Measurements from ENCODE around the gene RUNX1.

RUNX1 gene

DNA sequence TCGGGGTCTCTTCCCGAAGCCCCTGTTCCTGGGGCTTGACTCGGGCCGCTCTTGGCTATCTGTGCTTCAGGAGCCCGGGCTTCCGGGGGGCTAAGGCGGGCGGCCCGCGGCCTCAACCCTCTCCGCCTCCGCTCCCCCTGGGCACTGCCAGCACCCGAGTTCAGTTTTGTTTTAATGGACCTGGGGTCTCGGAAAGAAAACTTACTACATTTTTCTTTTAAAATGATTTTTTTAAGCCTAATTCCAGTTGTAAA, 158.7 kb downstream of the RUNX1 start:
- no peak for TF ChIP-seq CTCF (IDR thresholded peaks at IDR 0.05; ENCODE audit: poor library complexity, severe bottlenecking)
- peak overlapping the region; percentile 99 for H3K27ac ChIP-seq (ENCODE audit: poor library complexity, severe bottlenecking)
- DNase-seq (ENCODE audit: low spot score) (no peak), ATAC-seq (ENCODE audit: low read depth) (no peak)
- no peaks in the 10 kb centered on the region for H3K4me1 ChIP-seq (ENCODE audit: insufficient read depth, poor library complexity, severe bottlenecking)
- peaks cover 15% of the 10 kb centered on the region for H3K36me3 ChIP-seq (ENCODE audit: low read depth)
- H3K9me3 ChIP-seq (ENCODE audit: severe bottlenecking): no peaks in the 10 kb centered on the region
- peak overlapping the region; percentile 84 for H3K4me3 ChIP-seq (ENCODE audit: severe bottlenecking)
- H3K27me3 ChIP-seq (ENCODE audit: insufficient read depth, poor library complexity, severe bottlenecking): no peaks in the 10 kb centered on the region

- no peaks in the 10 kb centered on the region for H3K4me1 ChIP-seq (ENCODE audit: insufficient read depth, poor library complexity, severe bottlenecking)
- peak; percentile 97 for TF ChIP-seq CTCF (IDR thresholded peaks at IDR 0.05; ENCODE audit: poor library complexity, severe bottlenecking)
- ATAC-seq (ENCODE audit: low read depth) (peak; percentile 53), DNase-seq (ENCODE audit: low spot score) (peak; percentile 82)
- peak overlapping the region; percentile 99 for H3K27ac ChIP-seq (ENCODE audit: poor library complexity, severe bottlenecking)
- H3K36me3 ChIP-seq (ENCODE audit: low read depth): peaks cover 20% of the 10 kb centered on the region
- no peaks in the 10 kb centered on the region for H3K9me3 ChIP-seq (ENCODE audit: severe bottlenecking)
- no peaks in the 10 kb centered on the region for H3K27me3 ChIP-seq (ENCODE audit: insufficient read depth, poor library complexity, severe bottlenecking)
- H3K4me3 ChIP-seq (ENCODE audit: severe bottlenecking): peak overlapping the region; percentile 84
These were observed 159.2 kb downstream of the RUNX1 start for GRCh38 chr21:34889676-34890469.

- H3K9me3 ChIP-seq (ENCODE audit: severe bottlenecking): no peaks in the 10 kb centered on the region
- no peaks in the 10 kb centered on the region for H3K27me3 ChIP-seq (ENCODE audit: insufficient read depth, poor library complexity, severe bottlenecking)
- no peak for TF ChIP-seq CTCF (IDR thresholded peaks at IDR 0.05; ENCODE audit: poor library complexity, severe bottlenecking)
- DNase-seq (ENCODE audit: low spot score): no peak
- peaks cover 26% of the 10 kb centered on the region for H3K36me3 ChIP-seq (ENCODE audit: low read depth)
- H3K4me3 ChIP-seq (ENCODE audit: severe bottlenecking): peak overlapping the region; percentile 84
- no peak; the same call in 1 of the 3 replicates for ATAC-seq (ENCODE audit: low read depth)
- peak overlapping the region; percentile 99 for H3K27ac ChIP-seq (ENCODE audit: poor library complexity, severe bottlenecking)
- no peaks in the 10 kb centered on the region for H3K4me1 ChIP-seq (ENCODE audit: insufficient read depth, poor library complexity, severe bottlenecking)
These were observed 159.8 kb downstream of the RUNX1 start for GRCh38 chr21:34889320-34889675.

DNA sequence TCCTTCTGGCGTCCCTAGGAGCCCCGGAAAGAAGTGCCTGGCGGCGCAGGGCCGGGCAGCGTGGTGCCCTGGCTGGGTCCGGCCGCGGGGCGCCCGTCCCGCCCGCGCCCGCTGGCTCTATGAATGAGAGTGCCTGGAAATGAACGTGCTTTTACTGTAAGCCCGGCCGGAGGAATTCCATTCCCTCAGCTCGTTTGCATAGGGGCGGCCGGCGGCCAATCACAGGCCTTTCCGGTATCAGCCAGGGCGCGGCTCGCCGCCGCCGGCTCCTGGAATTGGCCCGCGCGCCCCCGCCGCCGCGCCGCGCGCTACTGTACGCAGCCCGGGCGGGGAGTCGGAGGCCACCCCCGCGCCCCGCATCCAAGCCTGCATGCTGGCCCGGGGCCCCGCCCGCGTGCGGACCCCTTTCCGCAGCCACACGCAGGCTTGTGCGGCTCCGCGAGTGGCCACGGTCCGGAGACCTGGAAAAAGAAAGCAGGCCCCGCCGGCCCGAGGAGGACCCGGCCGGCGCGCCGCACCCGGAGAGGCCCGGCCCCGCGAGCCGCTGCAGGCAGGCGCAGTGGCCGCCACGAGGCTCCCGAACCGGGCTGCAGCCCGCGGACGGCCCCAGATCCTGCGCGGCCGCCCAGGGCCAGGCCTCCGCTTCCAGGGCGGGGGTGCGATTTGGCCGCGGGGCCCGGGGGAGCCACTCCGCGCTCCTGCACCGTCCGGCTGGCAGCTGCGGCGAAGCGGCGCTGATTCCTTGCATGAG, 160.4 kb downstream of the RUNX1 start:
- H3K4me3 ChIP-seq (ENCODE audit: severe bottlenecking): peak overlapping the region; percentile 84
- no peaks in the 10 kb centered on the region for H3K4me1 ChIP-seq (ENCODE audit: insufficient read depth, poor library complexity, severe bottlenecking)
- peak; percentile 64 for ATAC-seq (ENCODE audit: low read depth)
- TF ChIP-seq CTCF (IDR thresholded peaks at IDR 0.05; ENCODE audit: poor library complexity, severe bottlenecking): no peak
- peak overlapping the region; percentile 99 for H3K27ac ChIP-seq (ENCODE audit: poor library complexity, severe bottlenecking)
- H3K36me3 ChIP-seq (ENCODE audit: low read depth): peaks cover 32% of the 10 kb centered on the region
- peak; percentile 96 for DNase-seq (ENCODE audit: low spot score)
- H3K27me3 ChIP-seq (ENCODE audit: insufficient read depth, poor library complexity, severe bottlenecking): no peaks in the 10 kb centered on the region
- no peaks in the 10 kb centered on the region for H3K9me3 ChIP-seq (ENCODE audit: severe bottlenecking)

All from RWPE2 (cell line).